Right renal pelvis (tissue), 4 donors: Measurements from ENCODE around the gene API5. TPM values are rescaled to one million over a fixed set of nuclear protein-coding genes. Genes with fewer than 3 reads are reported as not detected.

ENCODE experiments used
- DNase-seq, 4 donors: peaks; one replicate each; pipeline ENCODE4 v3.0.0-alpha.2; 2013; ENCODE audit warnings: low read depth in 4 of 4, low spot score in 3 of 4, missing footprints in 1 of 4
- polyA plus RNA-seq, 4 donors: library from polyadenylated mRNA; unstranded; fragments of 120-200 nt; gene quantifications; one replicate each; pipeline ENCODE4 v1.2.1, GENCODE V29; 2013; ENCODE audit not compliant: insufficient read length in 4 of 4

The API5 gene
- polyA plus RNA-seq, 4 donors, result 112 to 134 (median 131) TPM

DNA sequence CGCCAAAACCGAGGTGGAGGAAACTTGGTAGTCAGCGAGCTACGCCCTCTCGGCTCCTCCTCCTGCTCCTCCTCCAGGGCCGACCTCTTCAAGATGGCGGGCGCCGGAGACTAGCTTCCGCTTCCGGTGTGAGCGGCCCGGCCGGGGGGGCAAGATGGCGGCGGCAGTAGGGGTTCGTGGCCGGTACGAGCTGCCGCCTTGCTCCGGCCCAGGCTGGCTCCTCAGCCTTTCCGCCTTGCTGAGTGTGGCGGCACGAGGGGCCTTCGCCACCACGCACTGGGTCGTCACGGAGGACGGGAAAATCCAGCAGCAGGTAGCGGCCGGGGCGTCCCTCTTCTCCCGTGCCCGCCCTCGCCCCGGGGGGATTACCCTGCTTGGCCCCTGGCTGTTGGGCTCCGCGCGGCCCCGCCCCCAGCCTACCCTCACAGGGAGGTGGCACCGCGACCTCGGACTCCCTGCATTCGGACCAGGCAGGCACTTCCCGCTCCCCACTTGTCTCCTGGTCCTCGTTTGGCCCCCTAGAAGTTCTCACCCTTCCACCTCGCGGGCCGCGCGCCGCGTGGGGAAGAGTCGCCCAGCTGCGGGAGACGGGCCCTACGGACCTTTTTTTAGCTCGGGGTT lies 47.1 kb downstream of the API5 start, which contains the start of gene TTC17:
TTC17 (plus strand) TSS at position 120 of the 621 bp plus-strand sequence; CDS start at position 155, 35 bp downstream.
- peak; percentile 81 to 86 (median 84) for DNase-seq

DNA sequence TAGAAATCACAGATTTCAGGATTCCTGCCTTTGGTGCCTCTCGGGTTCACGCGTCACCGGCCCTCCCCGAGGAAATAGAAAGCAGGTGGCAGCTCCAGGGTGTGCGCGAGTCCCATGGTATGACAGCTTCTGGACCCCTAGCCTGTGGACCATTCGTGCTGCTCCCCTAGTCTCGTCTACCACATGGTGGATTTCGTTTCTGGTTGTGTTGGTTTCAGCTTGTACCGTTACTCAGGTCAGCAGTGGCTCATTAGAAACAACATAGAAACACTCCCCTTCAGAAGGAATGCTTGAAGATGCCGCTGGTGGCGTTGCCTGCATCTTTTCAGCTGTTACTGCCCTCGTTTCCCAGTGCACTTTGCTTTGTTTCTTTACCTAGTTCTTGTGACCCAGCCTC lies 47.6 kb downstream of the API5 start:
- peak in 1 of 4 donors; percentile 12 for DNase-seq

DNA sequence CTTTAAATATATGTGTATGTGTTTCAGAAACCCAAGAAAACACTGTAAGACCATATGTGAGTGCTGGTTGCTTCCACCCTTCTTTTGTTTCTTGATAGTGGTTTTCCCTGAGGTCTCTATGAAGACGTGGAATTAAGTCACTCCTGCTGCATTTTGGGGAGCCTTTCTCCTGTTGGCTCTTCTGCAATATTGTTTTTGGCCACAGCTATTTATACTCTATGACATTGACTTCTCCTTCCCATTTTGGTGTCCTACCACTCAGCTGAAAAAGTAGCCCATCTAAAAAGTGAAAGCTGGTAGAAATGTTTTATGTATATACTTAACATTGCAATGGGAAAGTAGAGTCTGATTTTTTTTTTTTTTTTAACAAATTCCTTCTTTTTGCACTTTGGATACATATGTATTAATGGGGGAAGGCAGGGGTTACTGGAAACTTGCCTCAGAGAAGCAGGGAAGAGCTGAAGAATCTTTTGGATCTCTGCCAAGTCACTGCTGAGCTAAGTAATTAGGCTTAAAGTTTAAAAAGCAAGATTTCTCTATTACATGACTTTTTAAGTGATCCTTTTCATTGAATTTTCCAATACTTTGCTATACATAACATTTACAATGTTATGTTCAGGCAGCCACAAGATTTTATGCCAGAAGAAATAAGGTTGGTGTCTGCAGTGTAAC lies 48.7 kb downstream of the API5 start:
- DNase-seq, result no peak

DNA sequence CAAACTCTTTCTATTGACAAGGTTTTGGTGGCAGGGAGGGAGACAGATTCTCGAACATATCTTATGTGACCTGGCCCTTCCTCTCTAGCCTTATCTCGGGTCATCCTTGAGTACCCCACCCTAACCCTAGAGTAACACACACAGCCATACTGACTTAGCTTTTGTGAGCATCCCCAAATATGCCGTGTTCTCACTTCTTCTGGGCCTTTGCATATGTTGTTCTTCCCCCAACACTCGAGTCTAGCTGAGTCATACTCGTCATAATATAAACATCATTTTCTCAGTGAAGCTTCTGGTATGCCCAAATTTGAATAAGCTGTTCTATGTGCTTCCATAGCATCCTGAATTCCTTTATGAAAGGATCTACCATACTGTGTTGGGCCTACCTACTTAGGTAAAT lies 54.9 kb downstream of the API5 start:
- no peak for DNase-seq

GRCh38 chr11:43367382-43368178 lies 55.8 kb downstream of the API5 start:
- DNase-seq, result no peak

DNA sequence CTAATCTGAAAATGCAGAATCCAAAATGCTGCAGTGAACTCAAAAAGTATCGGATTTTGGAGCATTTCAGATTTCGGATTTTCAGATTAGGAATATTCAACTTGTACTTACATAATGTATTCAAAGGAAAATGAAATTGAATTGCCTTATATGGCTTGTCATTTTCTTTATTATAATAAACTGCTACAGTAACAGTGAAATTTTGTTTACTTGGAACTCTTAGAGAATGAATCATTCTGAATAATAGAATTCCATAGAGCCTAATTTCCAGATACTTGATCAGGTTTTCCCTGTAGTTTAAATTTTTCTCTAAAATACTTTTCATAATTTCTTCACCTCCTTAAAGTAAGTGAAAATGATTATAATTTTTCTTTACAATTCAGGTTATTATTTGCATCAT lies 64.3 kb downstream of the API5 start:
- DNase-seq, result no peak

DNA sequence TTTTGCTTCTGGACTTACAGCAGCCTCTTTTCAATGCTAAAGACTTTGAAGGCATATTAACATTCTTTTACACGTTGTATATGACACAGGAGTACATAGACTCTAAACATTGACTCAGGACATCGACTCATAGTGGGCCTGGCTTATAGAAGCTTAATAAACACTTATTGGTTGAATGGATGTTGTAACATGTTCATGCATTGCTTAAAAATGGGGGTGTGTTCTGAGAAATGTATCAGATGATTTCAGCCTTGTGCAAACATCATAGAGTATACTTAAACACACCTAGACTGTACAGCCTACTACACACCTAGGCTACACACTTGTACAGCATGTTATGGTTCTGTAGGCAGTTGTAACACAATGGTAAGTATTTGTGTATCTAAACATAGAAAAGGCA lies 64.8 kb downstream of the API5 start:
- DNase-seq, result no peak

DNA sequence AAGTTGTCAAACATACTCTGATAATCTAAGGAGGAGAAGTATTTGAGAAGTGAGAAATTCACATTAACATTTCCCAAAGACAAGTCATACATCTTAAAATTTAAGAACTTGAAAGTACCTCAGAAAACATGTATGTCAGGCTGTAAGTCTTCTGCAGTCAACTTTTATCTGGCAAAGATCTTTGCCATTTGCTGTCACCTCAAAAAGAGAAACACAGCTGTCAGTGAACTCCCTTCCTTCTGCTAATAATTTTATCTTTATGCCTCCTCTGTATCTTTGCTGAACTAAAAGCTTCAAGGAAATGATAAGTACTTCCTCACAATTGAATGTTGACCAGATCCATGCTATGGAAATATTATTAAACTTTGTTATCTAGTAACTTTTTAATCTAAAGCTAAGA lies 65.6 kb downstream of the API5 start:
- no peak for DNase-seq

DNA sequence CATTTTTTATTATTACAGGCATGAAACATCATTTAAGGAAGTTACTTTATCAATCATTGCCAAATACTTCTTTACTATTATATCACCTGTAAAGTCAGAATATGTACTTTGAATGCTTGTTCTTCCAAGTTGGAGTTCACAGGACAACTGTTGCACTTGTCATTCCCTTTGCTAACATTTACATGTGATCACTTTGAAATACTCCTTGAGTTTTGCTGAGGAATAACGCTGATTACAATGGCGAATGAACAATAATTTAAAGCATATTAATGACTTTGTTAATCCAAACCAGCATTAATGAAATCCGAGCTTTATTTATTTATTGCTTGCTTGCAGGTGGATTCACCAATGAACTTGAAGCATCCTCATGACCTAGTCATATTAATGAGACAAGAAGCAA lies 67.1 kb downstream of the API5 start:
- DNase-seq, result no peak

GRCh38 chr11:43381802-43382201 lies 70.0 kb downstream of the API5 start:
- no peak for DNase-seq

DNA sequence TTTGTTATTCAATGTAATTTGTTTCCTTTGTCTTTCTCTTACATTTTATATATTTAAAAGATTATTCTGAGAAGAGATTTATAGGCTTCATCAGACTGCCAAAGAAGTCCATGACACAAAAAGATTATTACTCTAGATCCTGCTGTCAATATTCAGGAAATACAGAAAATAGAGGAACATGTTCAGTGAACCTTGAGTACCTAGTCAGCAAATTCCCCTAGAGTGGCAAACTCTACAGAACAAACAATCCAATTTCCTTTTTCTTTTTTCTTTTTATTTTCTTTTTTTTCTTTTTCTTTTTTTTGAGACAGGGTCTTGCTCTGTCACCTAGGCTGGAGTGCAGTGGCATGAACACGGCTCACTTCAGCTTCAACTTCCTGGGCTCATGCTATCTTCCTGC lies 70.8 kb downstream of the API5 start:
- DNase-seq, result no peak

DNA sequence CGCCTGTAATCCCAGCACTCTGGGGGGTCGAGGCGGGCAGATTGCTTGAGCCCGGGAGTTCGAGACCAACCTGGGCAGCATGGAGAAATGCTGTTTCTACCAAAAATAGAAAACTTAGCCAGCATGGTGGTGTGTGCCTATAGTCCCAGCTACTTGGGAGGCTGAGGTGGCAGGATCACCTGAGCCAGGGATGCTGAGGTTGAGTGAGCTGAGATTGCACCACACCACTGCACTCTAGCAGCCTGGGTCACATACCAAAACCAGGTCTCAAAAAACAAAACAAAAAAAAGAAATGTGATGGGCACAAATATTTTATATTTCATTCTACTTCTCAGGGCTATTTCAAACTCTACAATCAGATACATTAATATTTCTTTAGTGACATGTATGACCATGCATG lies 72.6 kb downstream of the API5 start:
- no peak for DNase-seq

DNA sequence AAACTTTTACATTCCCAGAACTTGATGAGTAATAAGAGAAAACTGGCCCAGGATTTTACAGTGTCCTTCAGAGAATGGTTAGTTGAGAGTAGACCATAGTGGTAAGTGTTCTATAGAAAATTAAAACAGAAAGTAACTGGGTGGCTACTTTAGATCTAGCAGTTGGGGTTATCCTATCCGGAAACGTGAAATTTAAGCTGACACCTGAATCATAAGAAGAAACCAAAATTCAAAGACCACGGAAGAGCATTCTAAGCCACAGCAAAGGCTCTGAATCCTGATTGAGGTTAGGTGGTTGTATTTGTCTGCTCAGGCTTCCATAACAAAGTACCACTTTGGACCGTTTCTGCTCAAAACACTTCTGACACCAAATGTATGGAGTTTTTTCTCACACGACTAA lies 80.9 kb downstream of the API5 start:
- no peak for DNase-seq

GRCh38 chr11:43393765-43394355 lies 82.1 kb downstream of the API5 start:
- no peak for DNase-seq

Other genes starting within 250 kb of the API5 start
- 100 to 1,000 TPM in 3 of 4 donors, 10 to 100 TPM in 1; 96.8 to 134 (median 108) TPM for gene TTC17, start 46.9 kb downstream of the API5 start, polyA plus RNA-seq